Fibroblast of skin of abdomen (primary cell): ENCODE data around the gene LTBP2. TPM values are rescaled to one million over a fixed set of nuclear protein-coding genes. Genes with fewer than 3 reads are reported as not detected.

Experiments
- DNase-seq: peaks from one replicate; pipeline ENCODE4 v3.0.0-alpha.2; 2013
- polyA plus RNA-seq, 2 experiments: library from polyadenylated mRNA; unstranded; fragments of 120-200 nt; gene quantifications; one replicate each; pipeline ENCODE4 v1.2.1, GENCODE V29; 2013; ENCODE audit not compliant: insufficient read length in 2 of 2

The LTBP2 gene
- 224 TPM for polyA plus RNA-seq (2013, experiment 1 of 2; ENCODE audit: insufficient read length)
- polyA plus RNA-seq (2013, experiment 2 of 2; ENCODE audit: insufficient read length), result 219 TPM

GRCh38 chr14:74611650-74612349 is at the start of gene LTBP2:
Gene LTBP2 (minus strand): TSS chr14:74612237. CDS start chr14:74611944, 293 bp downstream.
- DNase-seq, result peak; percentile 54

- DNase-seq, result no peak
These were observed 48.8 kb upstream of the LTBP2 start for GRCh38 chr14:74660863-74661262.

GRCh38 chr14:74660167-74660566 is 48.1 kb upstream of the LTBP2 start:
- DNase-seq, result no peak

- DNase-seq, result peak; percentile 79
These were observed 46.6 kb upstream of the LTBP2 start for GRCh38 chr14:74658535-74659131.

GRCh38 chr14:74656964-74657363 is 44.9 kb upstream of the LTBP2 start:
- DNase-seq, result no peak

- DNase-seq, result peak; percentile 81
These were observed 43.8 kb upstream of the LTBP2 start for GRCh38 chr14:74655599-74656395.

GRCh38 chr14:74654931-74655330 is 42.9 kb upstream of the LTBP2 start:
- DNase-seq, result no peak

GRCh38 chr14:74653386-74654138 is 41.5 kb upstream of the LTBP2 start:
- peak; percentile 86 for DNase-seq

GRCh38 chr14:74652541-74652940 is 40.5 kb upstream of the LTBP2 start:
- DNase-seq, result no peak

GRCh38 chr14:74650927-74651686 is 39.1 kb upstream of the LTBP2 start:
- DNase-seq, result no peak

GRCh38 chr14:74649673-74650072 is 37.6 kb upstream of the LTBP2 start:
- DNase-seq, result no peak

- DNase-seq, result no peak
These were observed 37.1 kb upstream of the LTBP2 start for GRCh38 chr14:74649167-74649566.

GRCh38 chr14:74648601-74649000 is 36.6 kb upstream of the LTBP2 start:
- no peak for DNase-seq

- DNase-seq, result no peak
These were observed 35.8 kb upstream of the LTBP2 start for GRCh38 chr14:74647678-74648461.

- DNase-seq, result peak; percentile 84
These were observed 35.1 kb upstream of the LTBP2 start for GRCh38 chr14:74647061-74647677.

GRCh38 chr14:74645756-74646470 is 33.9 kb upstream of the LTBP2 start:
- no peak for DNase-seq

- DNase-seq, result no peak
These were observed 33.2 kb upstream of the LTBP2 start for GRCh38 chr14:74645244-74645643.

- DNase-seq, result peak; percentile 65
These were observed 29.8 kb upstream of the LTBP2 start for GRCh38 chr14:74641601-74642391.

- DNase-seq, result no peak
These were observed 26.9 kb upstream of the LTBP2 start for GRCh38 chr14:74638966-74639365.
